ENCODE measurements around the gene PRKCH.

GRCh38 chr14:61409782-61410181 lies 88.4 kb downstream of the PRKCH start:
- TF ChIP-seq EZH2phosphoT487 (IDR thresholded peaks at IDR 0.05; ENCODE audit: low read depth) (no peak), CTCF (IDR thresholded peaks at IDR 0.05; ENCODE audit: low read depth, low read length) (no peak)
